Smooth muscle cell (in vitro differentiated cells): ENCODE results near the gene ADGRD1. TPM values are rescaled to one million over a fixed set of nuclear protein-coding genes. Genes with fewer than 3 reads are reported as not detected.

ENCODE experiments used
- DNase-seq: peaks from one replicate; lab custom pipeline; 2025; ENCODE audit not compliant: unreplicated experiment; lab: John Stamatoyannopoulos, UW
- H2AFZ ChIP-seq: fragments of 200-600 bp; sonication (generic); 2 replicates; pipeline ENCODE4 v1.6.0; 2016; ENCODE audit warnings: antibody characterized with exemption, low read depth, mild to moderate bottlenecking
- H3F3A ChIP-seq: fragments of 200-600 bp; sonication (generic); 2 replicates; pipeline ENCODE4 v1.6.0; 2017; ENCODE audit warnings: antibody characterized with exemption, low read depth
- H3K27ac ChIP-seq: fragments of 200-600 bp; sonication (generic); 2 replicates; pipeline ENCODE4 v1.5.1; 2016; ENCODE audit warnings: low read depth, mild to moderate bottlenecking
- H3K27me3 ChIP-seq: fragments of 200-600 bp; sonication (generic); 2 replicates; pipeline ENCODE4 v1.6.1; 2016; ENCODE audit warnings: low read depth, mild to moderate bottlenecking
- H3K36me3 ChIP-seq: fragments of 200-600 bp; sonication (generic); 2 replicates; pipeline ENCODE4 v1.5.1; 2016; ENCODE audit warnings: low read depth
- H3K4me1 ChIP-seq: fragments of 200-600 bp; sonication (generic); 2 replicates; pipeline ENCODE4 v1.5.1; 2016; ENCODE audit warnings: low read depth
- H3K4me2 ChIP-seq: fragments of 200-600 bp; sonication (generic); 2 replicates; pipeline ENCODE4 v1.6.0; 2016; ENCODE audit warnings: mild to moderate bottlenecking
- H3K4me3 ChIP-seq: fragments of 200-600 bp; sonication (generic); 2 replicates; pipeline ENCODE4 v1.5.1; 2016; ENCODE audit warnings: mild to moderate bottlenecking
- H3K79me2 ChIP-seq: fragments of 200-600 bp; sonication (generic); 2 replicates; pipeline ENCODE4 v1.6.0; 2016; ENCODE audit warnings: low read depth, mild to moderate bottlenecking
- H3K9ac ChIP-seq: fragments of 200-600 bp; sonication (generic); 2 replicates; pipeline ENCODE4 v1.6.0; 2016; ENCODE audit warnings: low read depth
- H3K9me3 ChIP-seq: fragments of 200-600 bp; sonication (generic); replicated peaks from 2 replicates; pipeline ENCODE4 v1.5.1; 2016; ENCODE audit warnings: low read depth
- H4K20me1 ChIP-seq: fragments of 200-600 bp; sonication (generic); 2 replicates; pipeline ENCODE4 v1.6.0; 2016; ENCODE audit warnings: low read depth
- WGBS: methylation state at CpG from one replicate; pipeline ENCODE4 v1.1.7; 2016; ENCODE audit warnings: low lambda C conversion rate; 5-methylcytosine and 5-hydroxymethylcytosine counted together
- polyA plus RNA-seq: library from polyadenylated mRNA; unstranded; fragments of >200 nt; fragmentation: Nextera tagmentation; extraction: Ambion mirVana; gene quantifications from 2 replicates; pipeline ENCODE4 v1.2.1, GENCODE V29; 2016
- total RNA-seq: library from RNA; depleted of rRNA; stranded (reverse); fragments of >200 nt; gene quantifications from 2 replicates; pipeline ENCODE4 v1.2.3, GENCODE V29; 2014
- TF ChIP-seq, protein P1 (sequence below): fragments of 200-600 bp; sonication (generic); IDR thresholded peaks from 2 replicates; pipeline ENCODE4 v1.5.1; 2017; ENCODE audit warnings: borderline replicate concordance, mild to moderate bottlenecking, antibody characterized with exemption; ENCODE audit not compliant: insufficient read depth, poor library complexity, severe bottlenecking

Gene ADGRD1
- total and polyA plus RNA-seq, 2 experiments from 2014 or later, result 0.14 TPM; not detected in 1

GRCh38 chr12:131097202-131098177 lies 143.8 kb downstream of the ADGRD1 start:
- no peaks in the 10 kb centered on the region for H3K79me2 ChIP-seq
- no peak overlapping the region for H3K27ac ChIP-seq
- no peak overlapping the region for H3K9ac ChIP-seq
- 89% methylated on average over 31 of the region's 31 CpGs for WGBS
- H3K4me1 ChIP-seq, result no peaks in the 10 kb centered on the region
- no peak for DNase-seq
- no peaks in the 10 kb centered on the region for H3F3A ChIP-seq
- no peaks in the 10 kb centered on the region for H4K20me1 ChIP-seq
- no peaks in the 10 kb centered on the region for H3K36me3 ChIP-seq
- peaks cover 3% of the 10 kb centered on the region for H3K27me3 ChIP-seq
- H3K4me3 ChIP-seq, result no peak overlapping the region
- TF ChIP-seq, protein P1, sequence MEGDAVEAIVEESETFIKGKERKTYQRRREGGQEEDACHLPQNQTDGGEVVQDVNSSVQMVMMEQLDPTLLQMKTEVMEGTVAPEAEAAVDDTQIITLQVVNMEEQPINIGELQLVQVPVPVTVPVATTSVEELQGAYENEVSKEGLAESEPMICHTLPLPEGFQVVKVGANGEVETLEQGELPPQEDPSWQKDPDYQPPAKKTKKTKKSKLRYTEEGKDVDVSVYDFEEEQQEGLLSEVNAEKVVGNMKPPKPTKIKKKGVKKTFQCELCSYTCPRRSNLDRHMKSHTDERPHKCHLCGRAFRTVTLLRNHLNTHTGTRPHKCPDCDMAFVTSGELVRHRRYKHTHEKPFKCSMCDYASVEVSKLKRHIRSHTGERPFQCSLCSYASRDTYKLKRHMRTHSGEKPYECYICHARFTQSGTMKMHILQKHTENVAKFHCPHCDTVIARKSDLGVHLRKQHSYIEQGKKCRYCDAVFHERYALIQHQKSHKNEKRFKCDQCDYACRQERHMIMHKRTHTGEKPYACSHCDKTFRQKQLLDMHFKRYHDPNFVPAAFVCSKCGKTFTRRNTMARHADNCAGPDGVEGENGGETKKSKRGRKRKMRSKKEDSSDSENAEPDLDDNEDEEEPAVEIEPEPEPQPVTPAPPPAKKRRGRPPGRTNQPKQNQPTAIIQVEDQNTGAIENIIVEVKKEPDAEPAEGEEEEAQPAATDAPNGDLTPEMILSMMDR, result no peak
- no peak overlapping the region for H3K4me2 ChIP-seq
- no peaks in the 10 kb centered on the region for H3K9me3 ChIP-seq
- no peak overlapping the region for H2AFZ ChIP-seq

DNA sequence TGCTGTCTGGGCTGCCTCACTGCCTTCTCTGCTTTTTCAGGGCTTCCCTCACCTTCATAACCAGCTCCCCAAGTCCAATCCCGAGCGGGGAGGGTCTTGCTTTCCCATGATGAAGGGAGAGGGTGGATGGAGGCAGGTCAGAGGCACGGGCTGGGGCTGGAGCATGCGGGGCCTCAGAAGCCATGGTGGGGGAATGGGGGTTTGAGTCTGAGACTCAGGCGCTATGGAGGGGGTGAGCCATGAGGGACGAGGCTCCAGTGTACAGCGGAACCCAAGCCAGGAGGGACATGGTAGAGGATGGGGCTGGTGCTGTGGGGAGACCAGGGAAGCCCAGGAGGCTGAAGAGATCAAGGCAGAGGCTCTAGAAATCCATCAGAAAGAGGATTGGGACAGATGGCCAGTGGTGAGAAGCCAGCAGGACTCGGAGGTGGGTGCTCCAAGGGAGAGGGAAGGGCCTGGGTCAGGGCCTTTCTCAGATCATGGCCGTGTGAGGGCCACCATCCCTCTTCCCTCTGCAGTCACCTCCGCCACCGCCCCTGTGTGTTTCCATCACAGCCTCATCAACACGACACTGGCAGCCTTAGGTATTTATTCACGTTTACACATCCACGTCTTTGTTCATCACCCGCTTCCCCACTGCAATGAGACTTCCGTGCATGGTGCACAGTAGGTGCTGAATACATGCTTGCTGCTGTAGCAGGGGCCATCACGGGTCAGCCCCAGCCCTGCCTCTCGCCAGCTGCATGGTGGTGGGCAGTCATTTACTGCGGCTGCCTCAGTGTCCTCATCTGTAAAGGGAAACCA lies 144.7 kb downstream of the ADGRD1 start:
- Histone ChIP-seq H2AFZ (no peak overlapping the region), H3K9ac (no peak overlapping the region), H4K20me1 (no peaks in the 10 kb centered on the region), H3K36me3 (no peaks in the 10 kb centered on the region), H3K27me3 (peaks cover 3% of the 10 kb centered on the region), H3F3A (no peaks in the 10 kb centered on the region), H3K27ac (no peak overlapping the region), H3K4me3 (no peak overlapping the region), H3K4me1 (no peaks in the 10 kb centered on the region), H3K79me2 (no peaks in the 10 kb centered on the region), H3K4me2 (no peak overlapping the region), H3K9me3 (no peaks in the 10 kb centered on the region)
- WGBS, result 89% methylated on average over 19 of the region's 19 CpGs
- no peak for DNase-seq
- TF ChIP-seq, protein P1, result no peak

- no peaks in the 10 kb centered on the region for H3K4me1 ChIP-seq
- H3F3A ChIP-seq, result no peaks in the 10 kb centered on the region
- no peaks in the 10 kb centered on the region for H4K20me1 ChIP-seq
- H3K79me2 ChIP-seq, result no peaks in the 10 kb centered on the region
- H3K27ac ChIP-seq, result no peak overlapping the region
- 90% methylated on average over 5 of the region's 5 CpGs for WGBS
- peaks cover 3% of the 10 kb centered on the region for H3K27me3 ChIP-seq
- H3K4me3 ChIP-seq, result no peak overlapping the region
- H3K36me3 ChIP-seq, result no peaks in the 10 kb centered on the region
- H3K9me3 ChIP-seq, result no peaks in the 10 kb centered on the region
- TF ChIP-seq, protein P1, result no peak
- no peak for DNase-seq
- no peak overlapping the region for H3K9ac ChIP-seq
- no peak overlapping the region for H2AFZ ChIP-seq
- no peak overlapping the region for H3K4me2 ChIP-seq
These were observed 146.4 kb downstream of the ADGRD1 start for GRCh38 chr12:131100031-131100674.
